Endodermal cell (in vitro differentiated cells): ENCODE results near the gene NPHS1. TPM values are rescaled to one million over a fixed set of nuclear protein-coding genes. Genes with fewer than 3 reads are reported as not detected.

Experiments
- DNase-seq: peaks from one replicate; pipeline ENCODE4 v3.0.0-alpha.2; 2017
- H3K27ac ChIP-seq: 2 replicates; pipeline ENCODE4 v1.5.1; 2013; ENCODE audit warnings: mild to moderate bottlenecking, low read depth, low read length, moderate library complexity
- H3K27me3 ChIP-seq: 2 replicates; pipeline ENCODE4 v1.6.1; 2013; ENCODE audit warnings: mild to moderate bottlenecking, low read length, moderate library complexity; ENCODE audit not compliant: insufficient read depth, control insufficient read depth, poor library complexity, severe bottlenecking
- H3K36me3 ChIP-seq: 2 replicates; pipeline ENCODE4 v1.7.0; 2013; ENCODE audit warnings: mild to moderate bottlenecking, low read length, moderate library complexity; ENCODE audit not compliant: control insufficient read depth, insufficient read depth
- H3K4me1 ChIP-seq: one replicate; pipeline ENCODE4 v1.7.0; 2013; ENCODE audit warnings: low read length; ENCODE audit not compliant: control insufficient read depth, insufficient read depth
- H3K4me3 ChIP-seq: 2 replicates; pipeline ENCODE4 v1.5.1; 2013; ENCODE audit warnings: mild to moderate bottlenecking, low read length, moderate library complexity
- H3K9ac ChIP-seq: 2 replicates; pipeline ENCODE4 v1.6.1; 2013; ENCODE audit warnings: mild to moderate bottlenecking, low read length, moderate library complexity; ENCODE audit not compliant: poor library complexity, severe bottlenecking; ENCODE audit errors: extremely low read depth
- H3K9me3 ChIP-seq: 2 replicates; pipeline ENCODE4 v1.6.1; 2013; ENCODE audit warnings: mild to moderate bottlenecking, low read length, moderate library complexity; ENCODE audit not compliant: control insufficient read depth
- H3K27ac Mint-ChIP-seq: 2 replicates; pipeline ENCODE4 v1.8.0; 2020; ENCODE audit warnings: mixed read lengths
- H3K27me3 Mint-ChIP-seq: 2 replicates; pipeline ENCODE4 v1.8.0; 2021; ENCODE audit warnings: mild to moderate bottlenecking, mixed read lengths; ENCODE audit not compliant: insufficient read depth
- H3K36me3 Mint-ChIP-seq: 2 replicates; pipeline ENCODE4 v1.8.0; 2020; ENCODE audit warnings: low read depth, mixed read lengths
- H3K4me1 Mint-ChIP-seq: 2 replicates; pipeline ENCODE4 v1.8.0; 2020; ENCODE audit warnings: mixed read lengths
- H3K4me3 Mint-ChIP-seq: 2 replicates; pipeline ENCODE4 v1.8.0; 2020; ENCODE audit warnings: mild to moderate bottlenecking, moderate library complexity, mixed read lengths
- H3K9me3 Mint-ChIP-seq: 2 replicates; pipeline ENCODE4 v1.8.0; 2020; ENCODE audit warnings: mild to moderate bottlenecking, mixed read lengths
- WGBS, 2 experiments: methylation state at CpG; one replicate each; pipeline versions ENCODE4 v1.1.5 to v1.1.7; 2013; ENCODE audit warnings: missing lambda C conversion rate in 2 of 2, mixed read lengths in 1 of 2; ENCODE audit not compliant: insufficient coverage in 1 of 2, insufficient read length in 1 of 2; 5-methylcytosine and 5-hydroxymethylcytosine counted together
- total RNA-seq, 2 donors: library from RNA; stranded (reverse); fragmentation: NEBNext Ultra II Directional in 1 of 2; extraction: Animal tissue kit (Norgen Biotek cat#: 25700) in 1 of 2; gene quantifications; 2 replicates in 1 of 2; 3 replicates in 1 of 2; pipeline ENCODE4 v1.2.1, GENCODE V29; 2021
- TF ChIP-seq, protein P1 (sequence below): fragments of 200-600 bp; sonication (generic); conservative IDR thresholded peaks from 2 replicates; pipeline ENCODE4 v1.5.0; 2021; ENCODE audit warnings: antibody characterized with exemption, mild to moderate bottlenecking

NPHS1 gene
- total RNA-seq, 2 donors from 2014 or later: 0.24 to 0.80 TPM

DNA sequence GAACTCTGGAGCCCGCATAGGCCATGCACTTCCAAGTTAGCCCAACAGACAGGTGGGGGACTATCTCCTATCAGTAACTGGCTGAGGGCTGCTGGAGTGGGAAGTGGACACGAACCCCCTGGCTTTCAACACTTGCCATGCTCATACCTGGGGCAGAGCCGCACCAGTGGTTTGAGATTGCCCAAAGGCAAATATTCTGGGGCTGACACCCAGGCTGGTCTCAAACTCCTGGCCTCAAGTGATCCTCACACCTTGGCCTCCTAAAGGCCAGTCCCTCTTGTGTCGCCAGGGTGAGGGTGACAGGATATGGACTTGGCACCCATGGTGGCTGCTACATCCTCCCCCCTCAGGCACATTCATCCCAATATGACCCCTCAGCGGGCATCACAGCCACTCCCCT is 34.9 kb upstream of the NPHS1 start:
- TF ChIP-seq, protein P1, sequence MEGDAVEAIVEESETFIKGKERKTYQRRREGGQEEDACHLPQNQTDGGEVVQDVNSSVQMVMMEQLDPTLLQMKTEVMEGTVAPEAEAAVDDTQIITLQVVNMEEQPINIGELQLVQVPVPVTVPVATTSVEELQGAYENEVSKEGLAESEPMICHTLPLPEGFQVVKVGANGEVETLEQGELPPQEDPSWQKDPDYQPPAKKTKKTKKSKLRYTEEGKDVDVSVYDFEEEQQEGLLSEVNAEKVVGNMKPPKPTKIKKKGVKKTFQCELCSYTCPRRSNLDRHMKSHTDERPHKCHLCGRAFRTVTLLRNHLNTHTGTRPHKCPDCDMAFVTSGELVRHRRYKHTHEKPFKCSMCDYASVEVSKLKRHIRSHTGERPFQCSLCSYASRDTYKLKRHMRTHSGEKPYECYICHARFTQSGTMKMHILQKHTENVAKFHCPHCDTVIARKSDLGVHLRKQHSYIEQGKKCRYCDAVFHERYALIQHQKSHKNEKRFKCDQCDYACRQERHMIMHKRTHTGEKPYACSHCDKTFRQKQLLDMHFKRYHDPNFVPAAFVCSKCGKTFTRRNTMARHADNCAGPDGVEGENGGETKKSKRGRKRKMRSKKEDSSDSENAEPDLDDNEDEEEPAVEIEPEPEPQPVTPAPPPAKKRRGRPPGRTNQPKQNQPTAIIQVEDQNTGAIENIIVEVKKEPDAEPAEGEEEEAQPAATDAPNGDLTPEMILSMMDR: no peak
- H3K27me3 ChIP-seq: no peaks in the 10 kb centered on the region
- DNase-seq: no peak
- no peak overlapping the region for H3K4me3 ChIP-seq
- H3K9ac ChIP-seq: no peak overlapping the region
- peaks cover 44% of the 10 kb centered on the region for H3K36me3 ChIP-seq
- no peak overlapping the region for H3K27ac ChIP-seq
- no peak overlapping the region for H3K4me3 Mint-ChIP-seq
- no peaks in the 10 kb centered on the region for H3K9me3 ChIP-seq
- 93 to 100% methylated on average over 3 to 5 of the region's 5 CpGs for WGBS, 2 experiments
- no peaks in the 10 kb centered on the region for H3K9me3 Mint-ChIP-seq
- peaks cover 48% of the 10 kb centered on the region for H3K36me3 Mint-ChIP-seq
- no peaks in the 10 kb centered on the region for H3K27me3 Mint-ChIP-seq
- no peaks in the 10 kb centered on the region for H3K4me1 Mint-ChIP-seq
- H3K27ac Mint-ChIP-seq: no peak overlapping the region
- H3K4me1 ChIP-seq: no peaks in the 10 kb centered on the region

DNA sequence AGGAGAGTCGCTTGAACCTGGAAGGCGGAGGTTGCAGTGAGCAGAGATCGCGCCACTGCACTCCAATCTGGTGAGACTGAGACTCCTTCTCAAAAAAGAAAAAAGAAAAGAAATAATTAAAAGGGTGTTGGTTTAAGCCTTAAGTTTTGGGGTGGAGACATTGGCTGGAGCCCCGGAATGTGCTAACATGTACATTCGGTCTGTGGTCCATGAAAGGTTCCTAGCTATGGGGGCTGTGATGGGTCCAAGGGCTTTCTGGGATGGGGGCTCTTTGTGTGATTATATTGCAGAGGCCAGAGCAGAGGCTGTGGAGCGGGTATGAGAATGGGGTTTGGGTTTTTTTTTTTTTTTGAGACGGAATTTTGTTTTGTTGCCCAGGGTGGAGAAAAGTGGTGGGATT is 33.6 kb upstream of the NPHS1 start:
- 97 to 100% methylated on average over 4 to 7 of the region's 8 CpGs for WGBS, 2 experiments
- Mint-ChIP-seq H3K9me3 (no peaks in the 10 kb centered on the region), H3K36me3 (peaks cover 43% of the 10 kb centered on the region)

DNA sequence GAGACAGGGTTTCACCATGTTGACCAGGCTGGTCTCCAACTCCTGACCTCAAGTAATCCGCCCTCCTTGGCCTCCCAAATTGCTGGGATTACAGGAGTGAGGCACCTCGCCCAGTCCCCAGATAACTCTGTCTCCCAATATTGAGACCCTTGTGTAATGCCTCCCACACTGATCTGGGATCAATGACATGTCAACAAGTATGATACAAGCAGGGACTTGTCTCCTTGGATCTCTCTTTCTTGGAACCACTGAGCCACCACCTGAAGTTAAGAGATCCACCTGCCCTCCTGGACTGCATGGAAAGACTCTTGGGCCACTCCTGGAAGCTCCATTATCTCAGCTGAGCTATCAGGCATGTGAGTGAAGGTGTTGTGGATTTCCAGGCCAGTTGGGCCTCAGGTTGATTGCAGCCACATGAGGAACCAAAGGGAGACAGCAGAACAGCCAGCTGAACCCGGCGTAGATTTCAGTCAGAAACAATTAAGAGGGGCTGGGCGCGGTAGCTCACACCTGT is 33.0 kb upstream of the NPHS1 start:
- Mint-ChIP-seq H3K27me3 (no peaks in the 10 kb centered on the region), H3K4me3 (no peak overlapping the region), H3K9me3 (no peaks in the 10 kb centered on the region), H3K27ac (no peak overlapping the region), H3K36me3 (peaks cover 39% of the 10 kb centered on the region), H3K4me1 (no peaks in the 10 kb centered on the region)
- Histone ChIP-seq H3K27ac (no peak overlapping the region), H3K9ac (no peak overlapping the region), H3K9me3 (no peaks in the 10 kb centered on the region), H3K27me3 (no peaks in the 10 kb centered on the region), H3K36me3 (peaks cover 29% of the 10 kb centered on the region), H3K4me3 (no peak overlapping the region), H3K4me1 (no peaks in the 10 kb centered on the region)
- TF ChIP-seq, protein P1: no peak
- 94 to 96% methylated on average over 5 to 6 of the region's 6 CpGs for WGBS, 2 experiments
- no peak for DNase-seq

More for the DNA sequence above, 33.6 kb upstream of the NPHS1 start:
- no peaks in the 10 kb centered on the region for H3K4me1 Mint-ChIP-seq
- Histone ChIP-seq H3K36me3 (peaks cover 34% of the 10 kb centered on the region), H3K9ac (no peak overlapping the region), H3K27me3 (no peaks in the 10 kb centered on the region), H3K9me3 (no peaks in the 10 kb centered on the region), H3K4me1 (no peaks in the 10 kb centered on the region), H3K27ac (no peak overlapping the region), H3K4me3 (no peak overlapping the region)
- no peaks in the 10 kb centered on the region for H3K27me3 Mint-ChIP-seq
- H3K27ac Mint-ChIP-seq: no peak overlapping the region
- no peak overlapping the region for H3K4me3 Mint-ChIP-seq
- DNase-seq: no peak
- TF ChIP-seq, protein P1: no peak
